Tibial nerve (tissue), 4 donors: Measurements from ENCODE around the gene PIK3AP1. TPM values are rescaled to one million over a fixed set of nuclear protein-coding genes. Genes with fewer than 3 reads are reported as not detected.

Experiments
- DNase-seq, 2 donors: peaks; one replicate each; pipeline ENCODE4 v3.0.0-alpha.2; 2019; ENCODE audit warnings: low spot score in 2 of 2
- H3K27ac ChIP-seq, 4 donors: fragments of 200-600 bp; sonication (generic) in 3 of 4; one replicate each; pipeline ENCODE4 v1.5.1; 2017 to 2019; ENCODE audit warnings: mild to moderate bottlenecking in 1 of 4
- H3K27me3 ChIP-seq, 2 donors: fragments of 200-600 bp; sonication (generic) in 1 of 2; one replicate each; pipeline versions ENCODE4 v1.5.1 to v1.6.0; 2017 to 2019
- H3K36me3 ChIP-seq, 3 donors: fragments of 200-600 bp; sonication (generic); one replicate each; pipeline ENCODE4 v1.5.1; 2018 to 2019
- H3K4me1 ChIP-seq, 4 donors: fragments of 200-600 bp; sonication (generic) in 3 of 4; one replicate each; pipeline ENCODE4 v1.5.1; 2017 to 2019
- H3K4me3 ChIP-seq, 4 donors: fragments of 200-600 bp; sonication (generic) in 3 of 4; one replicate each; pipeline ENCODE4 v1.5.1; 2017 to 2019; ENCODE audit warnings: mild to moderate bottlenecking in 1 of 4, moderate library complexity in 1 of 4
- H3K9me3 ChIP-seq, 4 donors: fragments of 200-600 bp; sonication (generic) in 3 of 4; one replicate each; pipeline ENCODE4 v1.5.1; 2017 to 2019
- CTCF ChIP-seq, 5 experiments: fragments of 200-600 bp in 3 of 5; fragments of 450-650 bp in 2 of 5; sonication (generic) in 3 of 5; IDR thresholded peaks; one replicate each; pipeline ENCODE4 v1.5.1; 2016 to 2019; ENCODE audit warnings: antibody characterized with exemption in 5 of 5, mild to moderate bottlenecking in 3 of 5, moderate library complexity in 2 of 5
- EP300 ChIP-seq, 2 donors: sonication (generic); formaldehyde crosslinking; IDR thresholded peaks; one replicate each; pipeline ENCODE4 v1.6.1; 2017; ENCODE audit warnings: antibody characterized with exemption in 2 of 2, mild to moderate bottlenecking in 1 of 2
- POLR2A ChIP-seq, 2 donors: fragments of 450-650 bp; IDR thresholded peaks; one replicate each; pipeline ENCODE4 v1.6.1; 2017; ENCODE audit warnings: antibody characterized with exemption in 2 of 2, mild to moderate bottlenecking in 2 of 2, moderate library complexity in 2 of 2
- WGBS, 2 donors: methylation state at CpG; one replicate each; pipeline ENCODE4 v1.1.5; 2018; 5-methylcytosine and 5-hydroxymethylcytosine counted together
- total RNA-seq, 4 donors: library from RNA; depleted of rRNA; stranded (reverse); fragments of >200 nt; gene quantifications; one replicate each; pipeline ENCODE4 v1.1.0, GENCODE V29; 2016

PIK3AP1 gene
- total RNA-seq, 4 donors from 2014 or later: 7.1 to 21.3 (median 14.2) TPM

GRCh38 chr10:96670786-96671185 lies 49.5 kb downstream of the PIK3AP1 start:
- 35 to 38% methylated on average over 4 of the region's 4 CpGs for WGBS, 2 donors
- TF ChIP-seq EP300 (IDR thresholded peaks at IDR 0.05) (no peak), CTCF (IDR thresholded peaks at IDR 0.05) (no peak), POLR2A (IDR thresholded peaks at IDR 0.05) (no peak)
- H3K36me3 ChIP-seq: no peaks in the 10 kb centered on the region
- peaks cover 0 to 23% (median 11%) of the 10 kb centered on the region in 4 donors for H3K4me1 ChIP-seq
- no peaks in the 10 kb centered on the region for H3K27me3 ChIP-seq
- no peaks in the 10 kb centered on the region for H3K9me3 ChIP-seq
- no peak overlapping the region for H3K27ac ChIP-seq
- DNase-seq: no peak
- H3K4me3 ChIP-seq: no peak overlapping the region

GRCh38 chr10:96667401-96667800 lies 52.9 kb downstream of the PIK3AP1 start:
- no peak for TF ChIP-seq CTCF (IDR thresholded peaks at IDR 0.05)
- TF ChIP-seq POLR2A (IDR thresholded peaks at IDR 0.05): no peak
- TF ChIP-seq EP300 (IDR thresholded peaks at IDR 0.05): no peak

GRCh38 chr10:96666741-96667140 lies 53.6 kb downstream of the PIK3AP1 start:
- H3K4me3 ChIP-seq: no peak overlapping the region
- DNase-seq: no peak
- H3K27me3 ChIP-seq: no peaks in the 10 kb centered on the region
- H3K9me3 ChIP-seq: no peaks in the 10 kb centered on the region
- no peak for TF ChIP-seq CTCF (IDR thresholded peaks at IDR 0.05)
- no peak for TF ChIP-seq POLR2A (IDR thresholded peaks at IDR 0.05)
- no peak for TF ChIP-seq EP300 (IDR thresholded peaks at IDR 0.05)
- H3K36me3 ChIP-seq: no peaks in the 10 kb centered on the region
- WGBS, 2 donors: 82 to 98% methylated on average over 3 of the region's 3 CpGs
- H3K4me1 ChIP-seq: peaks cover 0 to 4% (median 0%) of the 10 kb centered on the region in 4 donors
- no peak overlapping the region for H3K27ac ChIP-seq

More at GRCh38 chr10:96667401-96667800, 52.9 kb downstream of the PIK3AP1 start:
- H3K36me3 ChIP-seq: no peaks in the 10 kb centered on the region
- peaks cover 0 to 4% (median 1%) of the 10 kb centered on the region in 4 donors for H3K4me1 ChIP-seq
- no peaks in the 10 kb centered on the region for H3K9me3 ChIP-seq
- H3K27ac ChIP-seq: no peak overlapping the region
- 89 to 95% methylated on average over 3 of the region's 3 CpGs for WGBS, 2 donors
- no peak overlapping the region for H3K4me3 ChIP-seq
- H3K27me3 ChIP-seq: no peaks in the 10 kb centered on the region
- no peak for DNase-seq

GRCh38 chr10:96665306-96665705 lies 55.0 kb downstream of the PIK3AP1 start:
- Histone ChIP-seq H3K4me3 (no peak overlapping the region), H3K27me3 (no peaks in the 10 kb centered on the region), H3K36me3 (no peaks in the 10 kb centered on the region), H3K9me3 (no peaks in the 10 kb centered on the region), H3K27ac (no peak overlapping the region), H3K4me1 (peaks cover 0 to 4% (median 0%) of the 10 kb centered on the region in 4 donors)
- DNase-seq: no peak
- TF ChIP-seq POLR2A (IDR thresholded peaks at IDR 0.05) (no peak), CTCF (IDR thresholded peaks at IDR 0.05) (no peak), EP300 (IDR thresholded peaks at IDR 0.05) (no peak)
- 66 to 71% methylated on average over 6 of the region's 6 CpGs for WGBS, 2 donors

GRCh38 chr10:96664563-96664962 lies 55.8 kb downstream of the PIK3AP1 start:
- Histone ChIP-seq H3K27ac (no peak overlapping the region), H3K4me1 (peaks cover 0 to 4% (median 0%) of the 10 kb centered on the region in 4 donors), H3K4me3 (no peak overlapping the region), H3K36me3 (no peaks in the 10 kb centered on the region), H3K9me3 (no peaks in the 10 kb centered on the region), H3K27me3 (no peaks in the 10 kb centered on the region)
- DNase-seq: no peak
- WGBS, 2 donors: 70 to 71% methylated on average over 3 of the region's 3 CpGs
- TF ChIP-seq CTCF (IDR thresholded peaks at IDR 0.05) (no peak), EP300 (IDR thresholded peaks at IDR 0.05) (no peak), POLR2A (IDR thresholded peaks at IDR 0.05) (no peak)
